PC-3 (cell line): ENCODE results near the gene ASPDH. TPM values are rescaled to one million over a fixed set of nuclear protein-coding genes. Genes with fewer than 3 reads are reported as not detected.

Experiments
- ATAC-seq: fragments of 200-7000 bp; cut with Tn5 transposase; 2 replicates; pipeline ENCODE4 v1.9.1; 2020; ENCODE audit warnings: mild to moderate bottlenecking, moderate library complexity
- BruUV-seq: library from RNA; stranded (reverse); fragments of 400-500 nt; replicated peaks from 2 replicates; lab custom pipeline; 2021; lab: Mats Ljungman, UMichigan
- CTCF ChIA-PET: fragments of 300-600 bp; sonication (Branson Sonifier 250); formaldehyde crosslinking; loops from one replicate; lab custom pipeline; 2022; ENCODE audit warnings: antibody characterized with exemption; lab: Charles Lee
- POLR2A ChIA-PET: fragments of 300-600 bp; sonication (Branson Sonifier 250); formaldehyde crosslinking; loops from one replicate; lab custom pipeline; 2022; ENCODE audit warnings: antibody characterized with exemption; ENCODE audit not compliant: unreplicated experiment; lab: Charles Lee
- DNase-seq: peaks from one replicate; pipeline ENCODE4 v3.0.0-alpha.2; 2015
- H2AFZ ChIP-seq: fragments of 300-600 bp; sonication (generic); 2 replicates; pipeline ENCODE4 v1.6.0; 2016; ENCODE audit warnings: antibody characterized with exemption, low read length
- H3F3A ChIP-seq: fragments of 300-600 bp; sonication (generic); one replicate; pipeline ENCODE4 v1.6.0; 2017; ENCODE audit warnings: antibody characterized with exemption, low read length, control low read depth, mild to moderate bottlenecking; ENCODE audit not compliant: unreplicated experiment
- H3K27ac ChIP-seq: fragments of 300-600 bp; sonication (generic); 2 replicates; pipeline ENCODE4 v1.5.1; 2016; ENCODE audit warnings: mild to moderate bottlenecking, low read length
- H3K27me3 ChIP-seq: fragments of 300-600 bp; sonication (generic); 2 replicates; pipeline ENCODE4 v1.6.1; 2016; ENCODE audit warnings: low read length, mixed read lengths
- H3K36me3 ChIP-seq: fragments of 300-600 bp; sonication (generic); 2 replicates; pipeline ENCODE4 v1.6.1; 2016; ENCODE audit warnings: low read depth, mixed run types, low read length, mixed read lengths
- H3K4me1 ChIP-seq: fragments of 300-600 bp; sonication (generic); 2 replicates; pipeline ENCODE4 v1.5.1; 2016; ENCODE audit warnings: low read length; ENCODE audit not compliant: insufficient read depth
- H3K4me2 ChIP-seq: fragments of 300-600 bp; sonication (generic); 2 replicates; pipeline ENCODE4 v1.6.0; 2016; ENCODE audit warnings: low read length
- H3K4me3 ChIP-seq: fragments of 300-600 bp; sonication (generic); 2 replicates; pipeline ENCODE4 v1.5.1; 2016; ENCODE audit warnings: mild to moderate bottlenecking, low read length, mixed read lengths
- H3K79me2 ChIP-seq: fragments of 300-600 bp; sonication (generic); 2 replicates; pipeline ENCODE4 v1.6.1; 2017; ENCODE audit warnings: low read length, mixed read lengths
- H3K9ac ChIP-seq: fragments of 300-600 bp; sonication (generic); 2 replicates; pipeline ENCODE4 v1.6.0; 2016; ENCODE audit warnings: mild to moderate bottlenecking, low read length
- H3K9me2 ChIP-seq: fragments of 300-600 bp; sonication (generic); replicated peaks from 2 replicates; pipeline ENCODE4 v1.6.1; 2016; ENCODE audit warnings: mixed run types, low read length, mixed read lengths
- H3K9me3 ChIP-seq: fragments of 300-600 bp; sonication (generic); 2 replicates; pipeline ENCODE4 v1.6.1; 2016; ENCODE audit warnings: low read length, mixed read lengths
- H4K20me1 ChIP-seq: fragments of 300-600 bp; sonication (generic); 2 replicates; pipeline ENCODE4 v1.6.1; 2016; ENCODE audit warnings: low read length, mixed read lengths
- CTCF ChIP-seq: fragments of 300-600 bp; sonication (generic); conservative IDR thresholded peaks from 2 replicates; pipeline ENCODE4 v1.5.1; 2017; ENCODE audit warnings: antibody characterized with exemption, low read depth, mild to moderate bottlenecking, low read length
- EZH2 ChIP-seq: fragments of 300-600 bp; sonication (generic); IDR thresholded peaks from one replicate; pipeline ENCODE4 v1.6.1; 2017; ENCODE audit warnings: antibody characterized with exemption, mild to moderate bottlenecking, low read length; ENCODE audit not compliant: unreplicated experiment
- EZH2phosphoT487 ChIP-seq: fragments of 300-600 bp; sonication (generic); IDR thresholded peaks from 2 replicates; pipeline ENCODE4 v1.6.1; 2018; ENCODE audit warnings: mild to moderate bottlenecking, antibody characterized with exemption, low read length, borderline replicate concordance
- intact Hi-C: fragments of 100-400 bp; cut with micrococcal nuclease; formaldehyde crosslinking; loops from 2 replicates; pipeline ENCODE4 v1.9.0; 2023
- total RNA-seq: library from RNA; depleted of rRNA; stranded (reverse); fragments of >200 nt; gene quantifications from 2 replicates; pipeline ENCODE4 v1.2.3, GENCODE V29; 2014

ASPDH gene
- total RNA-seq, 1 experiment from 2014 or later: not detected

GRCh38 chr19:50516456-50516855 lies 2.7 kb upstream of the ASPDH start:
- Histone ChIP-seq H4K20me1 (no peaks in the 10 kb centered on the region), H3F3A (no peaks in the 10 kb centered on the region), H3K9me2 (no peaks in the 10 kb centered on the region), H2AFZ (peak overlapping the region; percentile 64), H3K79me2 (no peaks in the 10 kb centered on the region), H3K9me3 (no peaks in the 10 kb centered on the region), H3K9ac (no peak overlapping the region), H3K27ac (no peak overlapping the region), H3K4me2 (peak overlapping the region; percentile 73), H3K36me3 (no peaks in the 10 kb centered on the region), H3K27me3 (no peaks in the 10 kb centered on the region), H3K4me1 (peaks cover 3% of the 10 kb centered on the region; the same call in 1 of the 2 replicates), H3K4me3 (peak overlapping the region; percentile 53)
- TF ChIP-seq EZH2phosphoT487 (no peak), CTCF (no peak), EZH2 (no peak)
- POLR2A ChIA-PET: no interaction called here
- intact Hi-C loops: no loop called here
- ATAC-seq: no peak; the same call in 1 of the 2 replicates
- no peak for DNase-seq
- BruUV-seq: no TSS peak
- CTCF ChIA-PET: interaction anchor here (0.7 kb wide), 1 partner anchor 546 kb away, joined by 7 read pairs; no protein-coding TSS in a partner anchor

GRCh38 chr19:50515168-50515561 lies 1.5 kb upstream of the ASPDH start:
- H3K27me3 ChIP-seq: no peaks in the 10 kb centered on the region
- H3K9me2 ChIP-seq: no peaks in the 10 kb centered on the region
- H3K4me2 ChIP-seq: no peak overlapping the region
- DNase-seq (no peak), ATAC-seq (no peak)
- no peaks in the 10 kb centered on the region for H4K20me1 ChIP-seq
- no peaks in the 10 kb centered on the region for H3K9me3 ChIP-seq
- no peak overlapping the region for H2AFZ ChIP-seq
- H3K79me2 ChIP-seq: 0 out of 2 replicates have a peak, but pooled peaks cover 3% of the 10 kb centered on the region
- H3F3A ChIP-seq: no peaks in the 10 kb centered on the region
- POLR2A ChIA-PET: no interaction called here
- no peak overlapping the region for H3K4me3 ChIP-seq
- H3K36me3 ChIP-seq: no peaks in the 10 kb centered on the region
- no TSS peak for BruUV-seq
- TF ChIP-seq CTCF (no peak), EZH2 (no peak), EZH2phosphoT487 (no peak)
- peaks cover 10% of the 10 kb centered on the region; the same call in 1 of the 2 replicates for H3K4me1 ChIP-seq
- H3K9ac ChIP-seq: no peak overlapping the region
- no peak overlapping the region for H3K27ac ChIP-seq
- intact Hi-C loops: no loop called here
- CTCF ChIA-PET: no interaction called here

GRCh38 chr19:50514346-50515167 lies 844 bp upstream of the ASPDH start:
- peaks cover 10% of the 10 kb centered on the region; the same call in 1 of the 2 replicates for H3K4me1 ChIP-seq
- TF ChIP-seq EZH2phosphoT487 (no peak), EZH2 (no peak)
- no peaks in the 10 kb centered on the region for H3K9me2 ChIP-seq
- H3K36me3 ChIP-seq: no peaks in the 10 kb centered on the region
- no peaks in the 10 kb centered on the region for H4K20me1 ChIP-seq
- no peaks in the 10 kb centered on the region for H3K27me3 ChIP-seq
- H2AFZ ChIP-seq: no peak overlapping the region
- H3K9me3 ChIP-seq: no peaks in the 10 kb centered on the region
- H3K79me2 ChIP-seq: 0 out of 2 replicates have a peak, but pooled peaks cover 3% of the 10 kb centered on the region
- intact Hi-C loops: no loop called here
- H3K9ac ChIP-seq: no peak overlapping the region
- no peak for ATAC-seq
- no peak overlapping the region for H3K4me2 ChIP-seq
- H3K4me3 ChIP-seq: no peak overlapping the region
- no peak for DNase-seq
- no TSS peak for BruUV-seq
- POLR2A ChIA-PET: no interaction called here
- H3F3A ChIP-seq: no peaks in the 10 kb centered on the region
- CTCF ChIA-PET: no interaction called here
- no peak overlapping the region for H3K27ac ChIP-seq
